H1 (cell line): ENCODE results near the gene AK5. TPM values are rescaled to one million over a fixed set of nuclear protein-coding genes. Genes with fewer than 3 reads are reported as not detected.

ENCODE experiments used
- CTCF ChIA-PET: fragments of 300-600 bp; sonication (Branson Sonifier 250); formaldehyde crosslinking; loops from one replicate; lab custom pipeline; 2021; ENCODE audit not compliant: partially characterized antibody; lab: Charles Lee
- POLR2A ChIA-PET: fragments of 300-600 bp; sonication (Branson Sonifier 250); formaldehyde crosslinking; loops from one replicate; lab custom pipeline; 2021; ENCODE audit warnings: inconsistent platforms; ENCODE audit not compliant: partially characterized antibody; lab: Charles Lee
- DNase-seq, 2 experiments: peaks; one replicate each; pipeline versions ENCODE4 v3.0.0 to v3.0.0-alpha.2; 2010 to 2022; ENCODE audit warnings: low spot score in 2 of 2, low read depth in 1 of 2, mixed read lengths in 1 of 2
- FAIRE-seq: peaks from 2 replicates; lab custom pipeline; 2011; peaks lifted over from hg19 to GRCh38; lab: Jason Lieb, UNC
- H2AFZ ChIP-seq: 2 replicates; pipeline ENCODE4 v1.8.1; 2012; ENCODE audit warnings: low read length, inconsistent platforms
- H2AK5ac ChIP-seq: 2 replicates; pipeline ENCODE4 v1.6.1; 2013; ENCODE audit warnings: low read depth, low read length
- H2BK120ac ChIP-seq: replicated peaks from 2 replicates; pipeline ENCODE3; 2013; ENCODE audit warnings: low read depth, low read length, inconsistent platforms
- H2BK12ac ChIP-seq: 2 replicates; pipeline ENCODE4 v1.6.1; 2013; ENCODE audit warnings: low read depth, low read length
- H2BK15ac ChIP-seq: 2 replicates; pipeline ENCODE4 v1.6.1; 2013; ENCODE audit warnings: low read length
- H2BK20ac ChIP-seq: 2 replicates; pipeline ENCODE4 v1.6.1; 2013; ENCODE audit warnings: low read length
- H2BK5ac ChIP-seq: 2 replicates; pipeline ENCODE4 v1.6.1; 2013; ENCODE audit warnings: low read depth, low read length
- H3K14ac ChIP-seq: 2 replicates; pipeline ENCODE4 v1.6.1; 2013; ENCODE audit warnings: inconsistent platforms; ENCODE audit not compliant: insufficient read length
- H3K18ac ChIP-seq: 2 replicates; pipeline ENCODE4 v1.6.1; 2013; ENCODE audit warnings: low read length; ENCODE audit errors: extremely low read depth
- H3K23ac ChIP-seq: 2 replicates; pipeline ENCODE4 v1.6.1; 2013; ENCODE audit warnings: inconsistent platforms; ENCODE audit not compliant: insufficient read length
- H3K23me2 ChIP-seq: 2 replicates; pipeline ENCODE4 v1.6.1; 2013; ENCODE audit warnings: low read depth, low read length
- H3K27ac ChIP-seq: 2 replicates; pipeline ENCODE4 v1.6.1; 2011; ENCODE audit warnings: low read depth, low read length, inconsistent platforms
- H3K27me3 ChIP-seq, 4 experiments: replicated peaks in 1 of 4; 1 replicate in 1 of 4; 2 replicates in 3 of 4; pipeline versions ENCODE4 v1.6.1 to v1.8.1; 2011 to 2013; ENCODE audit warnings: low read length in 3 of 4, mild to moderate bottlenecking in 3 of 4, inconsistent platforms in 2 of 4, mixed read lengths in 2 of 4, moderate library complexity in 1 of 4; ENCODE audit not compliant: control insufficient read depth in 3 of 4, insufficient read depth in 3 of 4; ENCODE audit errors: extremely low read depth in 1 of 4
- H3K36me3 ChIP-seq, 4 experiments: 2 replicates each; pipeline versions ENCODE4 v1.6.1 to v1.8.1; 2011 to 2013; ENCODE audit warnings: mild to moderate bottlenecking in 4 of 4, low read length in 3 of 4, moderate library complexity in 2 of 4, control low read depth in 1 of 4, inconsistent platforms in 1 of 4; ENCODE audit not compliant: insufficient read depth in 4 of 4, control insufficient read depth in 2 of 4
- H3K4ac ChIP-seq: replicated peaks from 2 replicates; pipeline ENCODE3; 2013; ENCODE audit warnings: low read length, low read depth, mixed read lengths, inconsistent platforms; ENCODE audit not compliant: insufficient read length
- H3K4me1 ChIP-seq, 4 experiments: replicated peaks in 1 of 4; 1 replicate in 1 of 4; 2 replicates in 3 of 4; pipeline versions ENCODE4 v1.6.1 to v1.8.1; 2011 to 2013; ENCODE audit warnings: low read length in 3 of 4, inconsistent platforms in 2 of 4, mixed read lengths in 1 of 4; ENCODE audit not compliant: insufficient read depth in 4 of 4, control insufficient read depth in 3 of 4
- H3K4me2 ChIP-seq, 2 experiments: 2 replicates each; pipeline versions ENCODE4 v1.6.1 to v1.8.1; 2011 to 2013; ENCODE audit warnings: low read depth in 2 of 2, low read length in 2 of 2, control low read depth in 1 of 2, inconsistent platforms in 1 of 2, mild to moderate bottlenecking in 1 of 2; ENCODE audit not compliant: insufficient read depth in 1 of 2
- H3K4me3 ChIP-seq, 4 experiments: fragments of 200-600, 300-600 bp in 1 of 4; sonication (generic), shearing (Covaris generic), sonication (Bioruptor Twin) in 1 of 4; 2 replicates each; pipeline versions ENCODE4 v1.5.1 to v1.8.1; 2011 to 2016; ENCODE audit warnings: low read length in 4 of 4, low read depth in 3 of 4, control low read depth in 2 of 4, inconsistent platforms in 2 of 4, mild to moderate bottlenecking in 2 of 4, mixed read lengths in 1 of 4, moderate library complexity in 1 of 4; ENCODE audit not compliant: insufficient read depth in 2 of 4; ENCODE audit errors: extremely low read depth in 1 of 4
- H3K56ac ChIP-seq: replicated peaks from 2 replicates; pipeline ENCODE3; 2013; ENCODE audit warnings: low read depth, mild to moderate bottlenecking, mixed read lengths, low read length, inconsistent platforms; ENCODE audit not compliant: insufficient read length
- H3K79me1 ChIP-seq: 2 replicates; pipeline ENCODE4 v1.6.1; 2013; ENCODE audit warnings: low read depth, low read length, control low read depth
- H3K79me2 ChIP-seq, 2 experiments: 2 replicates each; pipeline versions ENCODE4 v1.6.1 to v1.8.1; 2012 to 2013; ENCODE audit warnings: low read length in 2 of 2, mild to moderate bottlenecking in 2 of 2, inconsistent platforms in 1 of 2; ENCODE audit not compliant: insufficient read depth in 2 of 2, control insufficient read depth in 1 of 2
- H3K9ac ChIP-seq, 4 experiments: replicated peaks in 1 of 4; 1 replicate in 1 of 4; 2 replicates in 3 of 4; pipeline versions ENCODE4 v1.6.1 to v1.8.1; 2011 to 2013; ENCODE audit warnings: low read depth in 3 of 4, low read length in 3 of 4, control low read depth in 2 of 4, mild to moderate bottlenecking in 2 of 4, moderate library complexity in 2 of 4, inconsistent platforms in 1 of 4; ENCODE audit errors: extremely low read depth in 1 of 4
- H3K9me3 ChIP-seq, 2 experiments: 2 replicates each; pipeline versions ENCODE4 v1.6.1 to v1.8.1; 2012 to 2013; ENCODE audit warnings: mild to moderate bottlenecking in 2 of 2, moderate library complexity in 2 of 2, control low read depth in 1 of 2, inconsistent platforms in 1 of 2, low read depth in 1 of 2, low read length in 1 of 2, mixed read lengths in 1 of 2; ENCODE audit not compliant: insufficient read depth in 2 of 2
- H4K20me1 ChIP-seq, 2 experiments: replicated peaks in 1 of 2; 2 replicates each; pipeline versions ENCODE3 to v1.8.1; 2011 to 2013; ENCODE audit warnings: inconsistent platforms in 2 of 2, low read length in 2 of 2, mild to moderate bottlenecking in 1 of 2; ENCODE audit not compliant: insufficient read depth in 2 of 2, control insufficient read depth in 1 of 2
- H4K5ac ChIP-seq: 2 replicates; pipeline ENCODE4 v1.6.1; 2013; ENCODE audit warnings: low read length, low read depth, mixed read lengths, inconsistent platforms; ENCODE audit not compliant: insufficient read length
- H4K8ac ChIP-seq: 2 replicates; pipeline ENCODE4 v1.8.0; 2013; ENCODE audit warnings: mild to moderate bottlenecking, moderate library complexity, low read length, inconsistent platforms; ENCODE audit not compliant: insufficient read depth; ENCODE audit errors: extremely low read depth
- H4K91ac ChIP-seq: replicated peaks from 2 replicates; pipeline ENCODE3; 2013; ENCODE audit warnings: low read length, mixed read lengths, inconsistent platforms; ENCODE audit not compliant: insufficient read length
- BACH1 ChIP-seq: IDR thresholded peaks from 2 replicates; pipeline ENCODE4 v1.6.1; 2012; ENCODE audit warnings: low read length, improper control_type of control experiment
- CBX5 ChIP-seq: fragments of 300-800, 300-1000 bp; sonication (generic); IDR thresholded peaks from 2 replicates; pipeline ENCODE4 v1.7.1; 2016; ENCODE audit warnings: antibody characterized with exemption, low read length, low read depth
- E2F6 ChIP-seq: IDR thresholded peaks from 2 replicates; pipeline ENCODE4 v1.6.1; 2012; ENCODE audit warnings: inconsistent platforms
- EGR1 ChIP-seq: IDR thresholded peaks from 2 replicates; pipeline ENCODE4 v1.6.1; 2011; ENCODE audit warnings: low read depth, low read length, borderline replicate concordance
- FOSL1 ChIP-seq: IDR thresholded peaks from 2 replicates; pipeline ENCODE4 v1.6.1; 2011; ENCODE audit warnings: mild to moderate bottlenecking, low read depth, low read length, moderate library complexity; ENCODE audit not compliant: insufficient read depth
- HDAC2 ChIP-seq, 2 experiments: fragments of 300-600 bp in 1 of 2; sonication (generic) in 1 of 2; IDR thresholded peaks; 2 replicates each; pipeline ENCODE4 v1.6.1; 2011 to 2012; ENCODE audit warnings: low read depth in 2 of 2, low read length in 2 of 2, mild to moderate bottlenecking in 2 of 2, moderate library complexity in 2 of 2, borderline replicate concordance in 1 of 2, inconsistent platforms in 1 of 2
- MAX ChIP-seq: IDR thresholded peaks from 2 replicates; pipeline ENCODE4 v1.6.1; 2012; ENCODE audit warnings: inconsistent platforms
- RFX5 ChIP-seq: IDR thresholded peaks from 2 replicates; pipeline ENCODE4 v1.6.1; 2011; ENCODE audit warnings: low read depth, low read length, improper control_type of control experiment, borderline replicate concordance
- RNF2 ChIP-seq: fragments of 200-900, 300-1000 bp; sonication (generic); IDR thresholded peaks from 2 replicates; pipeline ENCODE4 v1.7.1; 2016; ENCODE audit warnings: borderline replicate concordance, low read depth, mild to moderate bottlenecking, antibody characterized with exemption, low read length; ENCODE audit not compliant: poor library complexity, severe bottlenecking; ENCODE audit errors: missing control alignments
- SIX5 ChIP-seq: IDR thresholded peaks from 2 replicates; pipeline ENCODE4 v1.6.1; 2011; ENCODE audit warnings: mild to moderate bottlenecking, low read depth, low read length
- SP1 ChIP-seq: IDR thresholded peaks from 2 replicates; pipeline ENCODE4 v1.6.1; 2011; ENCODE audit warnings: low read depth, low read length
- SP2 ChIP-seq: IDR thresholded peaks from 2 replicates; pipeline ENCODE4 v1.6.1; 2012; ENCODE audit warnings: mild to moderate bottlenecking, low read length, inconsistent platforms
- SRF ChIP-seq: IDR thresholded peaks from 2 replicates; pipeline ENCODE4 v1.6.1; 2011; ENCODE audit warnings: mild to moderate bottlenecking, low read depth, low read length, moderate library complexity
- polyA plus RNA-seq, 7 experiments: library from polyadenylated mRNA; depleted of rRNA in 3 of 7; stranded (reverse) in 5 of 7; unstranded in 2 of 7; fragments of >200 nt in 5 of 7; fragments of 200-250 nt in 2 of 7; gene quantifications; 1 replicate in 5 of 7; 2 replicates in 1 of 7; 4 replicates in 1 of 7; pipeline versions ENCODE4 v1.2.1 to v1.2.3, GENCODE V29; 2011 to 2013; ENCODE audit warnings: missing spikeins in 2 of 7, mixed read lengths in 2 of 7
- total RNA-seq: library from RNA; stranded (reverse); fragmentation: NEBNext Ultra II Directional; extraction: Animal tissue kit (Norgen Biotek cat#: 25700); gene quantifications from 2 replicates; pipeline ENCODE4 v1.2.1, GENCODE V29; 2021

Gene AK5
- total and polyA plus RNA-seq, 2 of the 8 experiments (the other 6 are each of a cell fraction or from before 2014, with no cell fraction given) = 2.0 to 7.1 TPM

- H2BK5ac ChIP-seq = no peak overlapping the region
- no peak overlapping the region for H2AFZ ChIP-seq
- no peaks in the 10 kb centered on the region for H4K20me1 ChIP-seq
- DNase-seq = no peak
- no peak overlapping the region for H3K18ac ChIP-seq
- no peak overlapping the region for H4K8ac ChIP-seq
- H3K79me1 ChIP-seq = no peaks in the 10 kb centered on the region
- no peak overlapping the region for H3K4me2 ChIP-seq
- H3K14ac ChIP-seq = no peak overlapping the region
- no peak overlapping the region for H3K4me3 ChIP-seq
- no peak overlapping the region for H3K9ac ChIP-seq
- no peak overlapping the region for H3K27ac ChIP-seq
- H2BK15ac ChIP-seq = no peak overlapping the region
- H4K5ac ChIP-seq = no peak overlapping the region
- no peak overlapping the region for H4K91ac ChIP-seq
- H3K4ac ChIP-seq = no peak overlapping the region
- H3K9me3 ChIP-seq = peaks cover 0 to 3% of the 10 kb centered on the region in 2 experiments; a peak in 1 of 4 replicates
- H2BK20ac ChIP-seq = no peak overlapping the region
- no peaks in the 10 kb centered on the region for H3K4me1 ChIP-seq
- FAIRE-seq = no peak
- no peaks in the 10 kb centered on the region for H3K23me2 ChIP-seq
- no peaks in the 10 kb centered on the region for H3K36me3 ChIP-seq
- H2BK120ac ChIP-seq = no peak overlapping the region
- H3K79me2 ChIP-seq = no peaks in the 10 kb centered on the region
- no peak overlapping the region for H3K56ac ChIP-seq
- ChIA-PET CTCF (no interaction called here), POLR2A (no interaction called here)
- H3K23ac ChIP-seq = no peak overlapping the region
- H2AK5ac ChIP-seq = no peak overlapping the region
- no peak overlapping the region for H2BK12ac ChIP-seq
- no peaks in the 10 kb centered on the region for H3K27me3 ChIP-seq
- no peak for TF ChIP-seq BACH1
- no peak for TF ChIP-seq SP1
- no peak for TF ChIP-seq SRF
- TF ChIP-seq SP2 = no peak
- TF ChIP-seq HDAC2 (IDR thresholded peaks at IDR 0.05; ENCODE audit: borderline replicate concordance in 1 of 2, low read depth in 2 of 2, low read length in 2 of 2) = no peak
- TF ChIP-seq SIX5 = no peak
- no peak for TF ChIP-seq FOSL1
- no peak for TF ChIP-seq MAX
- TF ChIP-seq E2F6 = no peak
- no peak for TF ChIP-seq RNF2
- TF ChIP-seq CBX5 = no peak
- TF ChIP-seq RFX5 = no peak
- TF ChIP-seq EGR1 = no peak
These were observed 217.1 kb downstream of the AK5 start for GRCh38 chr1:77498918-77499317.
